Measurements from ENCODE around the gene TMEM178A.

DNA sequence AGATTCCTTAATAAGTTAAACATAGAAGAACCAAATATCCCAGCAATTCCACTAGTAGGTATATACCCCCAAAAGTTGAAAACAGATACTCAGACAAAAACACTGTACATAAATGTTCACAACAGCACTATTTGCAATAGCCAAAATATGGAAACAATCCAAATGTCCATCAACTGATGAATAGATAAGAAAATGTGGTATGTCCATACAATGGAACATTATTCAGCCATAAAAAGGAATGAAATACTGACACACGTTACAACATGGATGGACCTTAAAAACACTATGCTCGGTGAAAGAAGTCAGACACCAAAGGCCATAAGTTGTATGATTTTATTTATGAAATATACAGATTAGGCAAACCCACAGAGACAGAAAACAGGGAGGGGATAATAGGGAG, 12.5 kb downstream of the TMEM178A start:
- TF ChIP-seq POLR2A (IDR thresholded peaks at IDR 0.05), result no peak
- TF ChIP-seq, protein P1, sequence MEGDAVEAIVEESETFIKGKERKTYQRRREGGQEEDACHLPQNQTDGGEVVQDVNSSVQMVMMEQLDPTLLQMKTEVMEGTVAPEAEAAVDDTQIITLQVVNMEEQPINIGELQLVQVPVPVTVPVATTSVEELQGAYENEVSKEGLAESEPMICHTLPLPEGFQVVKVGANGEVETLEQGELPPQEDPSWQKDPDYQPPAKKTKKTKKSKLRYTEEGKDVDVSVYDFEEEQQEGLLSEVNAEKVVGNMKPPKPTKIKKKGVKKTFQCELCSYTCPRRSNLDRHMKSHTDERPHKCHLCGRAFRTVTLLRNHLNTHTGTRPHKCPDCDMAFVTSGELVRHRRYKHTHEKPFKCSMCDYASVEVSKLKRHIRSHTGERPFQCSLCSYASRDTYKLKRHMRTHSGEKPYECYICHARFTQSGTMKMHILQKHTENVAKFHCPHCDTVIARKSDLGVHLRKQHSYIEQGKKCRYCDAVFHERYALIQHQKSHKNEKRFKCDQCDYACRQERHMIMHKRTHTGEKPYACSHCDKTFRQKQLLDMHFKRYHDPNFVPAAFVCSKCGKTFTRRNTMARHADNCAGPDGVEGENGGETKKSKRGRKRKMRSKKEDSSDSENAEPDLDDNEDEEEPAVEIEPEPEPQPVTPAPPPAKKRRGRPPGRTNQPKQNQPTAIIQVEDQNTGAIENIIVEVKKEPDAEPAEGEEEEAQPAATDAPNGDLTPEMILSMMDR (IDR thresholded peaks at IDR 0.05), result no peak
- no peak for TF ChIP-seq POLR2AphosphoS5 (IDR thresholded peaks at IDR 0.05)

All from sigmoid colon (tissue), 4 donors.